GM21515 (cell line): ENCODE data around the gene RUSF1.

Experiments
- ATAC-seq: cut with Tn5 transposase; IDR thresholded peaks from one replicate; pipeline ENCODE4 v1.9.1; 2021; ENCODE audit not compliant: unreplicated experiment

RUSF1 gene

GRCh38 chr16:31471241-31471874 lies 36.8 kb downstream of the RUSF1 start:
- ATAC-seq = no peak

- no peak for ATAC-seq
Observed at GRCh38 chr16:31470615-31471014, 37.6 kb downstream of the RUSF1 start.

DNA sequence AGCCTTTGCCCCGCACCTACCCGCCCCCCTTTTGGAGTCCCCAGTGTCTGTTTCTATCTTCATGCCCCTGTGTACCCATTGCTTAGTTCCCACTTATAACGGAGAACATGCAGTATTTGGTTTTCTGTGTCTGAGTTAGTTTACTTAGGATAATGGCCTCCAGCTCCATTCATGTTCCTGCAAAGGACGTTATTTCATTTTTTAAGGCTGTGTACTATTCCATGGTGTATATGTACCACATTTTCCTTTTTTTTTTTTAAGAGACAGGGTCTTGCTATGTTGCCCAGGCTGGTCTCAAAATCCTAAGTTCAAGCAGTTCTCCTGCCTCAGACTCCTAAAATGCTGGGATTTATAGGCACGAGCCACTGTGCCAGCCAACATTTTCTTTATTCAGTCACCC lies 40.3 kb downstream of the RUSF1 start:
- no peak for ATAC-seq

DNA sequence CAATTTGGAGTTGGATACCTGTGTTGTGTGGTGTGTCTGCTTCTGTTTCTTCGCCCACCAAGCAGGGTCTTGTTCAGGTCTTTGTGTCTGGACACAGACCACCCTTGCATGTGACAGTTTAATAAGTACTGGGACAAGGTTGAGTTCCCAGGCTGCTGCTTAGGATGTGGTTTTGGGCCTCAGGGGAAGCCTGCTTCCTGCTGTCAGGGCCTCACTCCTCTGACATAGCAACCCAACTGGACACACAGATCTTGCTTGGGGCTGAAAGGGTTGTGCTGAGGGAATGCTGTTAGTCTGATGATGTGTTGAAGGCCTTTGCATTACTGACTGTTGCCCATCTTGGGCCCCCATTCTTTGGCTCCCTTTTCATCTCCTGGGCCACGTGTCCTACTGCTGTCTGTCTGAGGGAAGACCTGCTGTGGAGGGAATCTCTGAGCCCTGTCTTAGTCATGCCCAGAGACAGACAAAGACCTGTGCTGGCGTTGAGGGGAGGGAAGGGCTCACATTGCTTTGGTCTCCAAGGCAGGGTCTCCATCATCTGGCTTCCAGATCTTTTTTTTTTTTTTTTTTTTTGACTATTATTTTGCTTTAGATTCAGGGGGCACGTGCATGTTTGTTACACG lies 40.9 kb downstream of the RUSF1 start:
- ATAC-seq = no peak

DNA sequence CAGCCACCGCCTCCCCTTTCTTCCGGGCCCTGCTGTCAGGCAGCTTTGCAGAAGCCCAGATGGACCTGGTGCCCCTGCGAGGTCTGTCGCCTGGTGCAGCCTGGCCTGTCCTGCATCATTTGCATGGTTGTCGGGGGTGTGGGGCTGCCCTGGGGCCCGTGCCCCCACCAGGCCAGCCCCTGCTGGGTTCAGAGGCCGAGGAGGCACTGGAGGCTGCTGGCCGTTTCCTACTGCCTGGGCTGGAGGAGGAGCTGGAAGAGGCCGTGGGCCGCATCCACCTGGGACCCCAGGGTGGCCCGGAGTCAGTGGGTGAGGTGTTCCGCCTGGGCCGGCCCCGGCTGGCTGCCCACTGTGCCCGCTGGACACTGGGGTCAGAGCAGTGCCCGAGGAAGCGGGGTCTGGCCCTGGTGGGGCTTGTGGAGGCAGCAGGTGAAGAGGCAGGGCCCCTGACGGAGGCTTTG lies 41.8 kb downstream of the RUSF1 start:
- no peak for ATAC-seq

DNA sequence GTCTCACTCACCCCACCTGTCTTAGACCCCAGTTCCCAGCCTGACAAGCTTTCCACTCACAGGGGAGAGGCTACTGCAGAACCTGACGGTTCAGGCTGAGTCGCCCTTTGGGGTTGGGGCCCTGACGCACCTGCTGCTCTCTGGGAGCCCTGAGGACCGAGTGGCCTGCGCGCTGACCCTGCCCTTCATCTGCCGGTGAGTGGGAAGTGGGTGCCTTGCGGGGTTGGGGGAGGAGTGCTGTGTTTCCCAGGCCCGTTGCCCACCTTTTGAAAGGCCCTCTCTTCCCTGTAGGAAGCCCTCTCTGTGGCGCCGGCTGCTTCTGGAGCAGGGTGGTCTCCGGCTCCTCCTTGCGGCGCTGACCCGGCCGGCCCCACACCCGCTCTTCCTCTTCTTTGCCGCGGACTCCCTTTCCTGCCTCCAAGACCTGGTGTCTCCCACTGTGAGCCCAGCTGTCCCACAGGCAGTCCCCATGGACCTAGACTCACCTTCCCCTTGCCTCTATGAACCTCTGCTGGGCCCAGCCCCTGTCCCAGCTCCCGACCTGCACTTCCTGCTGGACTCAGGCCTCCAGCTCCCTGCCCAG lies 42.3 kb downstream of the RUSF1 start:
- no peak for ATAC-seq

DNA sequence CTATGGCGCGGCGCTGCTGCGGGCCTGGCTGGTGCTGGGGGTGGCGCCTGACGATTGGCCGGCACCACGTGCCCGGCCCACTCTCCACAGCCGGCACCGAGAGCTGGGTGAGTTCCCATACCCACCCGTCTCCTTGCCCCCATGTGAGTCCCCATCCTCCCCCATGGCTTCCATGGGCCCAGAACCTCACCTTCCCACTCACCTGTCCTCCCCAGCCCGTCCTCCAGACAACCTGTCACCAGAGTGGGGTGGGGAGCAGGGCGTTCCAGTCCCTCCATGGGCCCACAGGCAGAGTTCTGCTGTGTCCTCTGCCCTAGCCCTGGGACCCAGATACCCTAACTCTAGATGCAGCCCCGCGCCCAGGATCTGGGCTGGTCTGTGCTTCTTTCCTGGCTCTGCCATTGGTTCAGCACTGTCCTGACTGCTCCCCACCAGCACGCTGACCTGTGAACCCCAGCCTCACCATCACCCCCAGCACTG lies 43.4 kb downstream of the RUSF1 start:
- no peak for ATAC-seq

GRCh38 chr16:31464348-31464769 lies 43.8 kb downstream of the RUSF1 start:
- ATAC-seq = no peak

DNA sequence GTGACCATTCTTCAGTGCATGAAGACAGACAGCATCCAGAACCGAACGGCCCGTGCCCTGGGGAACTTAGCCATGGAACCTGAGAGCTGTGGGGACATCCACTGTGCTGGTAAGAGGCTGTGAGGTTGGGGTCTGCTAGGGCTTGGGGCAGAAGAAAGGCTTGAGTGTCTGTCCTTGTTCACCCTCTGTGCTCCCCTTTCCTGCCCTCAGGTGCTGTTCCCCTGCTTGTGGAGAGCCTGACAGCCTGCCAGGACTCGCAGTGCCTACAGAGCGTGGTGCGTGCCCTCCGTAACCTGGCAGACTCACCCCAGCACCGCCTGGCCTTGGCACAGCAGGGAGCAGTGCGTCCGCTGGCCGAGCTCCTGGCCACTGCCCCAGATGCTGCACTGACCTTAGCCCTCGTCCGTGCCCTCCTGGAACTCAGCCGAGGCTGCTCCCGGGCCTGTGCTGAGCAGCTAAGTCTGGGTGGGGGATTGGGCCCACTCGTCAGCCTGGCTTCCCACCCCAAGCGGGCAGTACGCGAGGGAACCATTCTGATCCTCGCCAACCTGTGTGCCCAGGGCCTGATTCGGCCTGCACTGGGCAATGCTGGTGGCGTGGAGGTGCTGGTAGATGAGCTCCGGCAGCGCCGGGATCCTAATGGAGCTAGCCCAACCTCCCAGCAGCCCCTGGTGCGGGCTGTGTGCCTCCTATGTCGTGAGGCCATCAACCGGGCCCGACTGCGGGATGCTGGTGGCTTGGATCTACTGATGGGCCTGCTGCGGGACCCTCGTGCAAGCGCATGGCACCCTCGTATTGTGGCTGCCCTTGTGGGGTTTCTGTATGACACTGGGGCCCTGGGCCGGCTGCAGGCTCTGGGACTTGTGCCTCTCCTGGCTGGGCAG lies 46.0 kb downstream of the RUSF1 start:
- ATAC-seq = no peak

DNA sequence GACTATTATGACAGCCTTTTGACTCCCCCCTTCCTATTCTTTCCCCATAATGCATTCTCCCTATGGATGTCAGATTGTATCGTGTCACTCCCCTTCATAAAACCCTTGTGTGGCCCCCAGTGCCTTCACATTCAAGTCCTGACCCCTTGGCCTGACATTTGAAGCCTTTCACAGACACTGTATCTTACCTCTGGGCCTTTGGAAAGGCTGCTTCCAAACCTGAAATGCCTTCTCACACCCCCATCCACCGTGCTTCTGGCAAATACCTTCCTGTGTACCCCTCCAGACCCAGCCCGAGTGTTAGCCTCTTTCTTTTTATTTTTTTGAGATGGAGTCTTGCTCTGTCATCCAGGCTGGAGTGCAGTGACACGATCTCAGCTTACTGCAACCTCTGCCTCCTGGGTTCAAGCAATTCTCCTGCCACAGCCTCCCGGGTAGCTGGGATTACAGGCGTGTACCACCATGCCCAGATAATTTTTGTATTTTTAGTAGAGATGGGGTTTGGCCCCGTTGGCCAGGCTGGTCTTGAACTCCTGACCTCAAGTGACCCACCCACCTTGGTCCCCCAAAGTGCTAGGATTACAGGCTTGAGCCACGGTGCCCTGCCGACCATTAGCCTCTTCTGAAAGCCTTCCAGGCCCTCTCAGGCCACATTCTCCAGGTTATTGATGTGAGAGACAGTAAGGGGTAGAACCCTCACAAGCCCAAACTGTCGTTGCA lies 46.8 kb downstream of the RUSF1 start:
- ATAC-seq = no peak

GRCh38 chr16:31460582-31461002 lies 47.6 kb downstream of the RUSF1 start:
- ATAC-seq = no peak

GRCh38 chr16:31459687-31460581 lies 48.3 kb downstream of the RUSF1 start:
- ATAC-seq = peak; percentile 64

GRCh38 chr16:31458844-31459686 lies 49.1 kb downstream of the RUSF1 start, which contains the start of gene ARMC5:
Gene ARMC5 (plus strand): TSS chr16:31459501. CDS start chr16:31459525, 24 bp downstream.
- peak; percentile 68 for ATAC-seq

DNA sequence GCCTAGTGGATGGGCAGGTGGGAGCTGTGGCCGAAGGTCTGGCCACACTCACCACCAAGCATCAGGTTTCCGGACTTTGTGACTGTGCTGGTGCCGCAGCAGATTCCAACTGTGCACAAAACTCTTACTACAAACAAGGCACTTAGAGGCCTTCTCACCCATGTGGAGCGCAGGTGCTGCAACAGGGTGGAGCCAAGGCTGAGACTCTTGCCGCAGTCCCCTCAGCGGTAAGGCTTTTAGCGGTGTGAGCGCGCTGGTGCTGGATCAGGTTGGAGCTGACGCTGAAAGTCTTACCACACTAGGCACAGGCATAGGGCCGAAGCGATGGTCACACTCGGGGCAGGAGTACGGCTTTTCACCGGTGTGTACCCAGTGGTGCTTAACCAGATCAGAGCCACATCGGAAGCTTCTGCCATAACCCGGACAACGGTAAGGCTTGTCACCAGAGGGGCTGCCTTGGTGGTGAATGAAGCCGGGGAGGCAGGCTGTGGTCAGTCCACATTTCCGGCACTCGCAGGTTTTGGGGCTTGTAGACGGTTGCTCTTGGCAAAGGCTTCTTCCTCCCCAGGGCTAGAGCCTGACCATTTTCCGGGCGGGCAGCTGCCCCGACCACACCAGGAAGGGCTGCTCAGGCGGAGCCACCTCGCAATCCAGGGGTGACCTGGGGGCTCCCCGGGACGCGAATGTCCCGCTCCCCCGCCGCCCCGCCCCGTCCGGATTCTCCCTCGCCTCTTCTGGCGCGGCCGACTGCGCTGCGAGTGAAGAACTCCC lies 49.9 kb downstream of the RUSF1 start:
- ATAC-seq = peak; percentile 11

DNA sequence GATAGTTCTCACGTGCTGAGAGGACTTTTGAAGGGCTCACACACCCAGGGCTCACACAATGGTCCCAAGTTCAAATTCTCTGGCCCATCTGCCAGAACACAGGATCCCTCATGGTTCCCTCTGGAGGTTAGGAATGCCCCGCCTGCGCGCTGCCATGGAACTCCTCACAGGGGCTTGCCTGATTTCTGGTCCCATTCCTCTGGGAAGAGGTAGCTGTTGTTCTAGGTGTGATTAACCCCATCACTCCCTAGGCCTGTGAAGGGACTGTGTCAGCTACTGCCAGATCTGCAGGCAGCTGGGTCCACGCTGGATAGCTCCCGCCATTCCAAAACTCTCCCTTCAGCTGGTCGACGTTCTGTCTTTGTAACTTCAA lies 51.2 kb downstream of the RUSF1 start:
- no peak for ATAC-seq

GRCh38 chr16:31455601-31456314 lies 52.4 kb downstream of the RUSF1 start:
- no peak for ATAC-seq
